GM19035 (cell line): ENCODE results near the gene STING1.
"Not testable (repeated sequence)": the region's sequence is repeated elsewhere in the genome, so short reads cannot be mapped to it uniquely, and the experiment has no call there.

Source experiments
- ATAC-seq: cut with Tn5 transposase; IDR thresholded peaks from one replicate; pipeline ENCODE4 v1.9.1; 2021; ENCODE audit not compliant: unreplicated experiment

Gene STING1

GRCh38 chr5:139503036-139503817, 20.7 kb upstream of the STING1 start:
- ATAC-seq = not testable (repeated sequence)

- ATAC-seq = no peak
Observed at GRCh38 chr5:139501381-139501780, 18.8 kb upstream of the STING1 start.

GRCh38 chr5:139495638-139496435, 13.3 kb upstream of the STING1 start:
- no peak for ATAC-seq

- ATAC-seq = no peak
Observed at GRCh38 chr5:139494832-139495231, 12.3 kb upstream of the STING1 start.

- no peak for ATAC-seq
Observed at GRCh38 chr5:139494256-139494655, 11.7 kb upstream of the STING1 start.

GRCh38 chr5:139492700-139493192, 10.2 kb upstream of the STING1 start:
- no peak for ATAC-seq

GRCh38 chr5:139488260-139488659, 5.7 kb upstream of the STING1 start:
- ATAC-seq = no peak

GRCh38 chr5:139486201-139486600, 3.6 kb upstream of the STING1 start:
- no peak for ATAC-seq

GRCh38 chr5:139482890-139483208, 291 bp upstream of the STING1 start:
- ATAC-seq = not testable (repeated sequence)

GRCh38 chr5:139481580-139482049, 943 bp downstream of the STING1 start:
- no peak for ATAC-seq

- no peak for ATAC-seq
Observed at GRCh38 chr5:139481122-139481533, 1.4 kb downstream of the STING1 start.

GRCh38 chr5:139479729-139480128, 2.8 kb downstream of the STING1 start:
- not testable (repeated sequence) for ATAC-seq

- ATAC-seq = not testable (repeated sequence)
Observed at GRCh38 chr5:139478657-139479423, 3.7 kb downstream of the STING1 start.

GRCh38 chr5:139475865-139476617, 6.5 kb downstream of the STING1 start:
- no peak for ATAC-seq

GRCh38 chr5:139474890-139475791, 7.4 kb downstream of the STING1 start:
- ATAC-seq = no peak

- ATAC-seq = no peak
Observed at GRCh38 chr5:139473565-139473964, 9.0 kb downstream of the STING1 start.

GRCh38 chr5:139473105-139473504, 9.5 kb downstream of the STING1 start:
- no peak for ATAC-seq

- no peak for ATAC-seq
Observed at GRCh38 chr5:139472386-139473030, 10.1 kb downstream of the STING1 start.

GRCh38 chr5:139470821-139471300, 11.7 kb downstream of the STING1 start, which contains the start of gene SMIM33:
Gene SMIM33, plus strand, starts transcription at chr5:139471004. Its CDS starts 118 bp downstream, at chr5:139471122.
- ATAC-seq = no peak
